Mesendoderm (in vitro differentiated cells): ENCODE results near the gene TOR4A.
"Not testable (repeated sequence)": the region's sequence is repeated elsewhere in the genome, so short reads cannot be mapped to it uniquely, and the experiment has no call there.

Experiments used
- DNase-seq: peaks from one replicate; pipeline ENCODE4 v3.0.0; 2013
- H2AK5ac ChIP-seq: 2 replicates; pipeline ENCODE4 v1.6.1; 2013; ENCODE audit warnings: low read length, inconsistent platforms
- H2BK120ac ChIP-seq: 2 replicates; pipeline ENCODE4 v1.6.1; 2013; ENCODE audit warnings: low read depth, mild to moderate bottlenecking, low read length, moderate library complexity, mixed read lengths
- H2BK15ac ChIP-seq: replicated peaks from 2 replicates; pipeline ENCODE4 v1.6.1; 2013; ENCODE audit warnings: low read depth, mild to moderate bottlenecking, moderate library complexity
- H2BK5ac ChIP-seq: 2 replicates; pipeline ENCODE4 v1.6.1; 2013; ENCODE audit warnings: low read length, inconsistent platforms
- H3K18ac ChIP-seq: 2 replicates; pipeline ENCODE4 v1.6.1; 2013; ENCODE audit warnings: mild to moderate bottlenecking, low read length, mixed read lengths
- H3K23ac ChIP-seq: one replicate; pipeline ENCODE4 v1.6.1; 2013; ENCODE audit warnings: low read length
- H3K27ac ChIP-seq: 2 replicates; pipeline ENCODE4 v1.5.1; 2013; ENCODE audit warnings: low read depth, mild to moderate bottlenecking, inconsistent platforms, low read length, moderate library complexity
- H3K27me3 ChIP-seq: 2 replicates; pipeline ENCODE4 v1.6.1; 2013; ENCODE audit warnings: low read length, control low read depth, mild to moderate bottlenecking, inconsistent platforms; ENCODE audit not compliant: insufficient read depth, poor library complexity
- H3K36me3 ChIP-seq: 2 replicates; pipeline ENCODE4 v1.6.1; 2013; ENCODE audit warnings: low read length, inconsistent platforms; ENCODE audit not compliant: control insufficient read depth, insufficient read depth
- H3K4ac ChIP-seq: one replicate; pipeline ENCODE4 v1.6.1; 2013; ENCODE audit warnings: low read depth, mild to moderate bottlenecking, low read length, moderate library complexity
- H3K4me1 ChIP-seq: 2 replicates; pipeline ENCODE4 v1.6.1; 2013; ENCODE audit warnings: low read depth, low read length, inconsistent platforms; ENCODE audit not compliant: control insufficient read depth
- H3K4me2 ChIP-seq: 2 replicates; pipeline ENCODE4 v1.6.1; 2013; ENCODE audit warnings: low read length
- H3K4me3 ChIP-seq: 2 replicates; pipeline ENCODE4 v1.5.1; 2013; ENCODE audit warnings: mild to moderate bottlenecking, low read length
- H3K56ac ChIP-seq: one replicate; pipeline ENCODE4 v1.6.1; 2013; ENCODE audit warnings: low read length
- H3K79me1 ChIP-seq: 2 replicates; pipeline ENCODE4 v1.6.1; 2013; ENCODE audit warnings: low read length, inconsistent platforms
- H3K79me2 ChIP-seq: 2 replicates; pipeline ENCODE4 v1.6.1; 2013; ENCODE audit warnings: mild to moderate bottlenecking, low read length; ENCODE audit not compliant: control insufficient read depth, insufficient read depth
- H3K9ac ChIP-seq: 2 replicates; pipeline ENCODE4 v1.6.1; 2013; ENCODE audit warnings: low read length, inconsistent platforms
- H4K5ac ChIP-seq: one replicate; pipeline ENCODE4 v1.6.1; 2013; ENCODE audit warnings: low read length
- H4K8ac ChIP-seq: one replicate; pipeline ENCODE4 v1.6.1; 2013; ENCODE audit warnings: low read depth, mild to moderate bottlenecking, control low read depth, low read length, moderate library complexity
- WGBS: extraction: QIAGEN DNeasy Blood & Tissue Kit; methylation state at CpG from one replicate; pipeline ENCODE4 v1.1.7; 2013; ENCODE audit warnings: low lambda C conversion rate, missing lambda C conversion rate; ENCODE audit not compliant: insufficient coverage; ENCODE audit errors: extremely low coverage; 5-methylcytosine and 5-hydroxymethylcytosine counted together

TOR4A gene

GRCh38 chr9:137237759-137238726, 39.5 kb upstream of the TOR4A start:
- H4K8ac ChIP-seq = no peak overlapping the region
- H2AK5ac ChIP-seq = no peak overlapping the region
- H3K27ac ChIP-seq = no peak overlapping the region
- H3K4me3 ChIP-seq = no peak overlapping the region
- no peak overlapping the region for H2BK120ac ChIP-seq
- peak overlapping the region; percentile 30 for H3K56ac ChIP-seq
- H3K4ac ChIP-seq = no peak overlapping the region
- WGBS = no CpG with 5 or more reads among the region's 13 CpGs
- H3K79me2 ChIP-seq = peaks cover 17% of the 10 kb centered on the region
- no peak overlapping the region for H3K9ac ChIP-seq
- no peaks in the 10 kb centered on the region for H3K27me3 ChIP-seq
- no peak overlapping the region for H3K23ac ChIP-seq
- H3K18ac ChIP-seq = no peak overlapping the region
- no peak for DNase-seq
- no peak overlapping the region for H3K4me2 ChIP-seq
- H2BK5ac ChIP-seq = no peak overlapping the region
- H4K5ac ChIP-seq = no peak overlapping the region
- H3K79me1 ChIP-seq = peaks cover 9% of the 10 kb centered on the region
- peaks cover 4% of the 10 kb centered on the region for H3K4me1 ChIP-seq
- H2BK15ac ChIP-seq = no peak overlapping the region
- peaks cover 6% of the 10 kb centered on the region for H3K36me3 ChIP-seq

- not testable (repeated sequence) for H4K5ac ChIP-seq, H3K27me3 ChIP-seq, H3K79me1 ChIP-seq, H3K23ac ChIP-seq, H4K8ac ChIP-seq, H2BK120ac ChIP-seq, H2AK5ac ChIP-seq, DNase-seq, H2BK5ac ChIP-seq, H3K36me3 ChIP-seq, H3K4ac ChIP-seq, H2BK15ac ChIP-seq
- H3K4me1 ChIP-seq = peaks cover 14% of the 10 kb centered on the region
- peak overlapping the region; percentile 87 for H3K4me2 ChIP-seq
- peak overlapping the region; percentile 99 for H3K9ac ChIP-seq
- peak overlapping the region; percentile 99 for H3K56ac ChIP-seq
- H3K79me2 ChIP-seq = peaks cover 18% of the 10 kb centered on the region
- H3K18ac ChIP-seq = peak overlapping the region; percentile 54
- WGBS = no CpG with 5 or more reads among the region's 27 CpGs
- H3K4me3 ChIP-seq = peak overlapping the region; percentile 83
- peak overlapping the region; percentile 98 for H3K27ac ChIP-seq
These were observed 37.9 kb upstream of the TOR4A start for GRCh38 chr9:137239541-137240200.

GRCh38 chr9:137240318-137240840, 37.1 kb upstream of the TOR4A start:
- WGBS = no CpG with 5 or more reads among the region's 58 CpGs
- H3K23ac ChIP-seq = peak overlapping the region; percentile 94
- peaks cover 17% of the 10 kb centered on the region for H3K4me1 ChIP-seq
- peak overlapping the region; percentile 99 for H3K9ac ChIP-seq
- H3K27ac ChIP-seq = peak overlapping the region; percentile 98
- peak overlapping the region; percentile 87 for H2BK5ac ChIP-seq
- H2BK120ac ChIP-seq = peak overlapping the region; percentile 1
- no peak overlapping the region for H4K8ac ChIP-seq
- H3K4me2 ChIP-seq = peak overlapping the region; percentile 87
- H3K4me3 ChIP-seq = peak overlapping the region; percentile 83
- H3K27me3 ChIP-seq = no peaks in the 10 kb centered on the region
- H4K5ac ChIP-seq = no peak overlapping the region
- peaks cover 9% of the 10 kb centered on the region for H3K79me1 ChIP-seq
- H3K18ac ChIP-seq = peak overlapping the region; percentile 54
- no peak for DNase-seq
- peak overlapping the region; percentile 38 for H3K4ac ChIP-seq
- peaks cover 18% of the 10 kb centered on the region for H3K79me2 ChIP-seq
- no peak overlapping the region for H2BK15ac ChIP-seq
- H2AK5ac ChIP-seq = no peak overlapping the region
- H3K56ac ChIP-seq = peak overlapping the region; percentile 99
- H3K36me3 ChIP-seq = peaks cover 6% of the 10 kb centered on the region

- Histone ChIP-seq H3K4me3 (peak within 1 kb of the TSS; percentile 83), H3K27me3 (no peaks in the 10 kb centered on the region), H2BK5ac (peak within 1 kb of the TSS; percentile 87), H2BK15ac (no peak within 1 kb of the TSS), H3K4me2 (peak within 1 kb of the TSS; percentile 87), H3K23ac (peak within 1 kb of the TSS; percentile 94), H2BK120ac (peak within 1 kb of the TSS; percentile 1), H3K18ac (peak within 1 kb of the TSS; percentile 54), H2AK5ac (no peak within 1 kb of the TSS), H3K4me1 (peaks cover 17% of the 10 kb centered on the region), H4K5ac (no peak within 1 kb of the TSS), H3K56ac (peak within 1 kb of the TSS; percentile 99), H3K4ac (peak within 1 kb of the TSS; percentile 93), H4K8ac (no peak within 1 kb of the TSS), H3K79me2 (peaks cover 18% of the 10 kb centered on the region), H3K79me1 (peaks cover 9% of the 10 kb centered on the region), H3K9ac (peak within 1 kb of the TSS; percentile 99), H3K36me3 (peaks cover 6% of the 10 kb centered on the region), H3K27ac (peak within 1 kb of the TSS; percentile 98)
- DNase-seq = peak; percentile 100
- no CpG with 5 or more reads among the region's 67 CpGs for WGBS
These were observed 36.6 kb upstream of the TOR4A start, which contains the start of gene TUBB4B for GRCh38 chr9:137240841-137241489. Gene TUBB4B (plus strand): TSS chr9:137241287. CDS start chr9:137241361, 74 bp downstream.

- Histone ChIP-seq H3K79me1 (peaks cover 9% of the 10 kb centered on the region), H3K27ac (peak overlapping the region; percentile 91), H2AK5ac (no peak overlapping the region), H3K4me2 (peak overlapping the region; percentile 72), H3K56ac (peak overlapping the region; percentile 96), H2BK15ac (no peak overlapping the region), H3K4ac (peak overlapping the region; percentile 93), H4K5ac (no peak overlapping the region), H3K18ac (peak overlapping the region; percentile 51), H2BK120ac (no peak overlapping the region), H3K23ac (peak overlapping the region; percentile 66), H3K4me3 (peak overlapping the region; percentile 76), H3K36me3 (peaks cover 6% of the 10 kb centered on the region), H2BK5ac (no peak overlapping the region), H3K79me2 (peaks cover 18% of the 10 kb centered on the region), H4K8ac (no peak overlapping the region), H3K9ac (peak overlapping the region; percentile 96), H3K27me3 (no peaks in the 10 kb centered on the region), H3K4me1 (peaks cover 16% of the 10 kb centered on the region)
- DNase-seq = no peak
- no CpG with 5 or more reads among the region's 83 CpGs for WGBS
These were observed 35.8 kb upstream of the TOR4A start for GRCh38 chr9:137241490-137242268.
